HL-60 (cell line): Measurements from ENCODE around the gene ECHDC3.

Experiments used
- POLR2AphosphoS5 ChIP-seq: IDR thresholded peaks from 2 replicates; pipeline ENCODE4 v1.6.1; 2012; ENCODE audit warnings: low read depth
- TF ChIP-seq, protein P1 (sequence below): IDR thresholded peaks from one replicate; pipeline ENCODE4 v1.5.1; 2011; ENCODE audit warnings: low read length, control low read depth, inconsistent platforms; ENCODE audit not compliant: insufficient read depth

DNA sequence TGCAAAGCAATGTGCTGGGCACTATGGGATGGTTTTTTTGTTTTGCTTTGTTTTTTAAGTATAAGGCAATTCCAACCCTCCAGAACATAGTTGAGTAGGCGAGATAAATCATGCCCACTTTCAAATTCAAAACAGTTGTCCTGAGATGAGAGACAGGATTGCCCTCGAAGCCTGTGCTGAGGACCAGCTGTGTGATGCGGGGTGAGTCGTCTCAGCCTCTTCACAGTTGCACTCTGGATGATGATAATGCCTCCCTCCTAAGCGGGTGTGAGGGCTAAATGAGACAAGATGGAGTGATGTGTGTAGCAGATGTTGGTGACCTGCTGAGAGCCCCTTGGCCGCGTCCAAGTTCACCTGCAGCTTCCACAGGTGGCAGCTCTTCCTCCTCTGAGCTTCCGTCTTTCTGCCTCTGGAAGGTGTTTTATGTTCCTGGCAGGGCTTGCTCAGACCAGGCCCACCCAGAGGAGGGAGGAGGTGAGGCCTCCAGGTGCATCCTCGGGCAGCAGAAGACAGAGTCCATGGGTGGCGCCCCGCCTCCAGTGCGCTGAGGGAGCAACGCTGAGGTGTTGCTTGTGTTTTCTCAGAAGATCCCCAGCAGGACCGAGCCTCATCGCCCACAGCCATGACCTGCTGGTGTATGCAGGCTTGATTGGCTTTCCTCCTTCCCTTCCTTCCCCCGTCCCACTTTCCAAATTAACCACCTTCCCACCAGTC lies 30.6 kb downstream of the ECHDC3 start:
- TF ChIP-seq, protein P1, sequence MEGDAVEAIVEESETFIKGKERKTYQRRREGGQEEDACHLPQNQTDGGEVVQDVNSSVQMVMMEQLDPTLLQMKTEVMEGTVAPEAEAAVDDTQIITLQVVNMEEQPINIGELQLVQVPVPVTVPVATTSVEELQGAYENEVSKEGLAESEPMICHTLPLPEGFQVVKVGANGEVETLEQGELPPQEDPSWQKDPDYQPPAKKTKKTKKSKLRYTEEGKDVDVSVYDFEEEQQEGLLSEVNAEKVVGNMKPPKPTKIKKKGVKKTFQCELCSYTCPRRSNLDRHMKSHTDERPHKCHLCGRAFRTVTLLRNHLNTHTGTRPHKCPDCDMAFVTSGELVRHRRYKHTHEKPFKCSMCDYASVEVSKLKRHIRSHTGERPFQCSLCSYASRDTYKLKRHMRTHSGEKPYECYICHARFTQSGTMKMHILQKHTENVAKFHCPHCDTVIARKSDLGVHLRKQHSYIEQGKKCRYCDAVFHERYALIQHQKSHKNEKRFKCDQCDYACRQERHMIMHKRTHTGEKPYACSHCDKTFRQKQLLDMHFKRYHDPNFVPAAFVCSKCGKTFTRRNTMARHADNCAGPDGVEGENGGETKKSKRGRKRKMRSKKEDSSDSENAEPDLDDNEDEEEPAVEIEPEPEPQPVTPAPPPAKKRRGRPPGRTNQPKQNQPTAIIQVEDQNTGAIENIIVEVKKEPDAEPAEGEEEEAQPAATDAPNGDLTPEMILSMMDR, result no peak
- no peak for TF ChIP-seq POLR2AphosphoS5
